GM21717 (cell line): ENCODE results near the gene AKAP1.

ENCODE experiments used
- ATAC-seq: cut with Tn5 transposase; IDR thresholded peaks from one replicate; pipeline ENCODE4 v1.9.1; 2021; ENCODE audit warnings: mild to moderate bottlenecking, moderate library complexity; ENCODE audit not compliant: unreplicated experiment

AKAP1 gene

GRCh38 chr17:57160624-57161023 lies 75.6 kb downstream of the AKAP1 start:
- no peak for ATAC-seq

GRCh38 chr17:57164814-57165213 lies 79.8 kb downstream of the AKAP1 start:
- no peak for ATAC-seq

- ATAC-seq: no peak
Measured at GRCh38 chr17:57165754-57166153, 80.7 kb downstream of the AKAP1 start.

GRCh38 chr17:57166803-57167202 lies 81.8 kb downstream of the AKAP1 start:
- ATAC-seq: no peak

GRCh38 chr17:57168695-57169094 lies 83.6 kb downstream of the AKAP1 start:
- ATAC-seq: no peak

- no peak for ATAC-seq
Measured at GRCh38 chr17:57170866-57171265, 85.8 kb downstream of the AKAP1 start.
